Body of pancreas (tissue), 4 donors: ENCODE measurements around the gene HOXA11.

Experiments used
- POLR2A ChIP-seq, 3 donors: fragments of 450-650 bp; IDR thresholded peaks; one replicate each; pipeline ENCODE4 v1.6.1; 2016; ENCODE audit warnings: antibody characterized with exemption in 3 of 3, mild to moderate bottlenecking in 2 of 3
- TF ChIP-seq, protein P1 (sequence below), 7 experiments: fragments of 450-650 bp in 4 of 7; fragments of 200-600 bp in 3 of 7; sonication (generic) in 3 of 7; IDR thresholded peaks; one replicate each; pipeline ENCODE4 v1.5.1; 2016 to 2019; ENCODE audit warnings: antibody characterized with exemption in 7 of 7

DNA sequence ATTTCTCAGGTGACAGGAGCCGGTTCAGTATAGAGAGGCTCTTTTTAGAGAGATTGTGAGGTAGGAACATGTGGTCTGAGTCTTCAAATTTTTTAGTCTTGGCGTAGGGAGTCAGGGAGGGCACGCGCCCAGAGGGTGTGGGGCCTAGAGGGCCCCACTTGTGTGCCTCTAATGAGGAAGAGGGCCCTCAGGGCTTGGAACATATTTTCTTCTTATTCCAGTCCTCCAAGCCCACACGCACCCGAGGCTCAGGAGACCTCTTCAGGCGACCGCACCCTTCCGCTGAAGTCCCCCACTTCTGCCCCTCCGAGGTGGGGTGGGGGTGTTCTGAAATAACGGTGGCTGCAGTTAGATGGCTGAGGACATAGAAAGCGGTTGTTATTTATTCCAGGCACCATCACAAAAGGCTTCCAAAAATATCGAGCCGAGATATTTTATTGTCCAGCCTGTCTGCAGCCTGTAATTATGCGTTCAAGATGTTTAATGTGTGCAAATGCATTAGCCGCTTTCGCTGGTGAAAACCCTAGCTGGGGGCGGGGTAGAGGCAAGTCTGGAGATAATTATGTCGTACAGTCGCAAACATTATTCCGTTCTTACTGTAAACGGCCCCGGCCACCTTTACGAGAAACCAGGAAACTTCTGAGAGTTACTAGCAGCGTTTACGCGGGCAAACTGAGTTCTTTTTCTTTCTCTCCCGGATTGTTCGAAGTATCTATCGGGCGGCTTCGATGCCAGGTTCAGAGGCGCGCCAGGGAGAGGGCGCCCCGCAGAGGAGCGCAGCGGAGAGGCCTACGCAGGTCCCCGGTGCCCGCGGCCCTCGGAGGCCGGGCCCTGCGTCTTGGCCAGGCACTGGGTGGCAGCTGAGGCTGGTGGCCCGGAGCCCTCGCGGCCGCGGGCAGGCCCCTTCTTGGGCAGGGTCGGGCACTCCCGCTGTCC lies 27.7 kb upstream of the HOXA11 start:
- TF ChIP-seq, protein P1, sequence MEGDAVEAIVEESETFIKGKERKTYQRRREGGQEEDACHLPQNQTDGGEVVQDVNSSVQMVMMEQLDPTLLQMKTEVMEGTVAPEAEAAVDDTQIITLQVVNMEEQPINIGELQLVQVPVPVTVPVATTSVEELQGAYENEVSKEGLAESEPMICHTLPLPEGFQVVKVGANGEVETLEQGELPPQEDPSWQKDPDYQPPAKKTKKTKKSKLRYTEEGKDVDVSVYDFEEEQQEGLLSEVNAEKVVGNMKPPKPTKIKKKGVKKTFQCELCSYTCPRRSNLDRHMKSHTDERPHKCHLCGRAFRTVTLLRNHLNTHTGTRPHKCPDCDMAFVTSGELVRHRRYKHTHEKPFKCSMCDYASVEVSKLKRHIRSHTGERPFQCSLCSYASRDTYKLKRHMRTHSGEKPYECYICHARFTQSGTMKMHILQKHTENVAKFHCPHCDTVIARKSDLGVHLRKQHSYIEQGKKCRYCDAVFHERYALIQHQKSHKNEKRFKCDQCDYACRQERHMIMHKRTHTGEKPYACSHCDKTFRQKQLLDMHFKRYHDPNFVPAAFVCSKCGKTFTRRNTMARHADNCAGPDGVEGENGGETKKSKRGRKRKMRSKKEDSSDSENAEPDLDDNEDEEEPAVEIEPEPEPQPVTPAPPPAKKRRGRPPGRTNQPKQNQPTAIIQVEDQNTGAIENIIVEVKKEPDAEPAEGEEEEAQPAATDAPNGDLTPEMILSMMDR (IDR thresholded peaks at IDR 0.05) = no peak
- TF ChIP-seq POLR2A (IDR thresholded peaks at IDR 0.05) = no peak
